Measurements from ENCODE around the gene LAPTM5.

LAPTM5 gene

DNA sequence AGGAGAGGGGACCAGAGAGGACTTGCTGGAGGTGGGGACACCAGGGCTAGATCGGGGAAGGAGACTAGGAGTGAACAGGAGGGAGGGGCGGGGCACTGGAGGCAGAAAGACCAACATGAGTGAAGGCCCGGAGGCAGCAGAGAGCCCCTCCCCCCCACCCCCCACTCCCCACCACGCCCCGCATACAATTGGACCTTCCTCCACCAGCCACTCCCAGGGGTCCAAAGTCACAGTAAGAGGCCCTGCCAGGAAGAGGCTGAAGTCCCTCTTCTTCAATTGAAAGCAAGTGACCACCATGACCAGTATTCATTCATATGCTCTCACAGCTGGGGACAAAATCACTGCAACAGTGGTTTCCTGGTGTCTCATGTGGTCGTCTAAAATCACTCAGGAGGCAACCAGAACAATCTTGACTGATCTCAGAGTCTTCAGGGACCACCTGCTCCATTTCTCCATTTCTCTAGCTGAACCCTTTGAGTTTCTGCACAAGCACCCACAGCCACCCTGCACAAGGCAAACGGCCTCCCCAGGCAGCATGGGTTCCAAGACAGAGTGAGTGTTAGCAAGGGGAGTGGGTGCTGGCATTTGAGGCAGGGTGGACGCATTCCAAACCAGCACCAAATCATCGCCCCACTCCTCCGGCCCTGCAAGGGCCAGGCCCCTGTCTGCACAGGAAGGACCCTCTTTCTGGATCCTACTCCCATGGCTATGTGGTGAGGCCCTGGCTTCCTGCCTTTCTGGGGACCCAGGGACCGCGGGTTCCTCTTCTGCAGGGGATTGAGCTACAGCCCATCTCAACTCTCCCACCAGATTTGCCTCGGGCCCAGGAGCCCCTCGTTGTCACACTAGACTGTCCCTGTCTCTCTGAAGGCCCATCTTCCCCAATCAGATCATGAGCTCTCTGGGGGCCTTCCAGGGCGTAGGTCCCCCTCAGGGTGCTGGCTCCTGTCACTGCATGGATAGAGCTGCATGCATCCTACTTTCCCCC is 17.0 kb downstream of the LAPTM5 start:
- Histone ChIP-seq H3K9me3 (ENCODE audit: control insufficient read depth, insufficient read depth, low read length) (no peaks in the 10 kb centered on the region), H3K4me3 (ENCODE audit: low read length) (no peak overlapping the region), H3K36me3 (ENCODE audit: control insufficient read depth, insufficient read depth, low read length) (no peaks in the 10 kb centered on the region), H3K27ac (ENCODE audit: low read length) (no peak overlapping the region), H3K4me1 (ENCODE audit: control insufficient read depth, insufficient read depth, low read length) (no peaks in the 10 kb centered on the region), H3K27me3 (ENCODE audit: control insufficient read depth, insufficient read depth, low read length) (no peaks in the 10 kb centered on the region)
- WGBS (ENCODE audit: insufficient coverage, insufficient read length) = no CpG with 5 or more reads among the region's 15 CpGs
- no peak for DNase-seq (ENCODE audit: low read depth, low spot score)

DNA sequence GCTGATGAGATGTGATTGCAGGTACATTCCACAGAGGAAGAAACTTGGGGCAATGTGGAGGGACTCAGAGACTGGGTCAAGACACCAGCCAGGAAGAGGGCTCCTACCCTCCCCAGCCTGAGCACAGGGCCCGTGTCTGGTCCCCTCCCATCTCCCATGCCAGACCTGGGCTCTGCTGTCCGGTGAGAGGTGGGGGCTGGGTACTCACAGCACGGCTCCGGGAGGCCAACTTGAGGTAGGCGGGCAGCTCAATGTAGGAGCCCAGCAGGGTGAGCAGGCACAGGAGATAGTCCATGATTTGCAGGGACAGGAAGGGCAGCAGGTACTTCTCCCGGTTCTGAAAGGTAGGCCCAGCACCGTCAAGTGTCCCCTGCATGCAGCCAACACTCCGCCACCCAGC is 18.0 kb downstream of the LAPTM5 start:
- Histone ChIP-seq H3K9me3 (ENCODE audit: control insufficient read depth, insufficient read depth, low read length) (no peaks in the 10 kb centered on the region), H3K27me3 (ENCODE audit: control insufficient read depth, insufficient read depth, low read length) (no peaks in the 10 kb centered on the region), H3K27ac (ENCODE audit: low read length) (no peak overlapping the region), H3K4me1 (ENCODE audit: control insufficient read depth, insufficient read depth, low read length) (no peaks in the 10 kb centered on the region), H3K36me3 (ENCODE audit: control insufficient read depth, insufficient read depth, low read length) (no peaks in the 10 kb centered on the region), H3K4me3 (ENCODE audit: low read length) (no peak overlapping the region)
- WGBS (ENCODE audit: insufficient coverage, insufficient read length) = no CpG with 5 or more reads among the region's 8 CpGs
- no peak for DNase-seq (ENCODE audit: low read depth, low spot score)

DNA sequence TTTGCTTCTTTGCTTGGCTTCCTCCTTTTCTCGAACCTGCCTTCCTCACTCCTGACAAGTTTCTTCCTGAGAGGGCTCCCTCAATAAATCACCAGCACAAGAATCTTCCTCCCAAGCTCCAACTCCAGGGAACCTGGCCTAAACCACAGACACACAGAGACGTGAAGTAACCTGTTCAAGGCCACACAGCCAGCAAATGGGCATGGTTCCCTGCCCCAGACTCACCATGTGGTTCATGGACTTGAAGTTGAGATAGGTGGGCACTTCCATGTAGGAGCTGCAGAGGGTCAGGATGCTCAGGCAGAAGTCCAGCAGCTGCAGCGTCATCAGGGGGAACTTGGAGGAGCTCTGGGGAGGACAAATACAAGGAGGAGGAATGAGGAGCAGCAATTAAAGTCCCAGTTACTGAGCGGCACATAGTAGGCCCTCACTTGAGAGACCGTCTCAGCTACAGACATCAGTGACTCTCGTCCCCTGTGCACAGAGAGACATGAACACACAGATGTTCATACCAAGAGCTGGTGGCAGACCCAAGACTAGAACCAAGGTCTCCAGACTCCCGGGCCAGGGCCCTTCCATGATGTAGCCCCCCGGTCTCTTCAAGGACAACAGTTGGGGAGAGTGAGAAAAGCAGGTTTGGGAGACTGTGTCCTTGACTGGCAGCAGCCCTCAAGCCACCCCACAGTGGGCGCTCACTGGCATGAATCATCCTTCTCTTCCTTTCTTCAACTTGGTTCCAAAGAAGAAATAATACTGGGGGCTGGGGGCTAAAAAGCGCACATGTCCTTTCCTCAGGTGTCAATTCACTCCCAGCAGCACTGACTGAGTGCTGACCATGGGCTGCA is 18.6 kb downstream of the LAPTM5 start:
- Histone ChIP-seq H3K4me3 (ENCODE audit: low read length) (no peak overlapping the region), H3K9me3 (ENCODE audit: control insufficient read depth, insufficient read depth, low read length) (no peaks in the 10 kb centered on the region), H3K4me1 (ENCODE audit: control insufficient read depth, insufficient read depth, low read length) (no peaks in the 10 kb centered on the region), H3K36me3 (ENCODE audit: control insufficient read depth, insufficient read depth, low read length) (no peaks in the 10 kb centered on the region), H3K27ac (ENCODE audit: low read length) (no peak overlapping the region), H3K27me3 (ENCODE audit: control insufficient read depth, insufficient read depth, low read length) (no peaks in the 10 kb centered on the region)
- no CpG with 5 or more reads among the region's 10 CpGs for WGBS (ENCODE audit: insufficient coverage, insufficient read length)
- no peak for DNase-seq (ENCODE audit: low read depth, low spot score)

DNA sequence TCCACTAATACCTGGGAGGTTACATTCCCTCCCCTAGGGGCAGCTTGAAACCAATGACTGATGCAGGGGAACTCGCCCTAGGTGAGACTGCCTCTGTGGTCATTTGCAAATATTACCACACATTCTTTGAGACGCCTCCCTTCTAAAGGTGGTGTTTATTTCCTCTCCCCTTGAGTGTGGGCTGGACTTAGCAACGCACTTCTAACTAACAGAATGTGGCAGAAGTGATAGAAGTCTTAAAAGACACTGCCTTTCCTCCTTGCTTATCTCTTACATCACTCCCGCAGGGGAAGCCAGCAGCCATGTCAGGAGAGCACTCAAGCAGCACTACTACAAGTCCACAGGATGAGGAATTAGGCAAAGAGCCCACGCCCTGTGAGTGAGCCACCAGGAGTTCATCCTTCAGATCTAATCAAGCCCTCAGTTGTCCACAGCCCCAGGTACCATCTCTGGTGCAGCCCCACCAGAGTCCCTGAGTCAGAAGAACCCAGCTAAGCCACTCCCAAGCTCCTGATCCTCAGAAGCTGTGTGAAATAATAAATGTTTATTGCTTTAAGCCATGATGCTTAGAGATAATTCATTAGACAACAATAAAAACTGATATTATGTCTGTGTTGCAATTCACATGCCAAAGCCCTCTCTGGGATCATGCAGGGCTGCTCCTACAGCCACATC is 19.4 kb downstream of the LAPTM5 start:
- Histone ChIP-seq H3K36me3 (ENCODE audit: control insufficient read depth, insufficient read depth, low read length) (no peaks in the 10 kb centered on the region), H3K9me3 (ENCODE audit: control insufficient read depth, insufficient read depth, low read length) (no peaks in the 10 kb centered on the region), H3K27ac (ENCODE audit: low read length) (no peak overlapping the region), H3K4me1 (ENCODE audit: control insufficient read depth, insufficient read depth, low read length) (no peaks in the 10 kb centered on the region), H3K4me3 (ENCODE audit: low read length) (no peak overlapping the region), H3K27me3 (ENCODE audit: control insufficient read depth, insufficient read depth, low read length) (no peaks in the 10 kb centered on the region)
- no peak for DNase-seq (ENCODE audit: low read depth, low spot score)
- WGBS (ENCODE audit: insufficient coverage, insufficient read length) = no CpG with 5 or more reads among the region's 5 CpGs

DNA sequence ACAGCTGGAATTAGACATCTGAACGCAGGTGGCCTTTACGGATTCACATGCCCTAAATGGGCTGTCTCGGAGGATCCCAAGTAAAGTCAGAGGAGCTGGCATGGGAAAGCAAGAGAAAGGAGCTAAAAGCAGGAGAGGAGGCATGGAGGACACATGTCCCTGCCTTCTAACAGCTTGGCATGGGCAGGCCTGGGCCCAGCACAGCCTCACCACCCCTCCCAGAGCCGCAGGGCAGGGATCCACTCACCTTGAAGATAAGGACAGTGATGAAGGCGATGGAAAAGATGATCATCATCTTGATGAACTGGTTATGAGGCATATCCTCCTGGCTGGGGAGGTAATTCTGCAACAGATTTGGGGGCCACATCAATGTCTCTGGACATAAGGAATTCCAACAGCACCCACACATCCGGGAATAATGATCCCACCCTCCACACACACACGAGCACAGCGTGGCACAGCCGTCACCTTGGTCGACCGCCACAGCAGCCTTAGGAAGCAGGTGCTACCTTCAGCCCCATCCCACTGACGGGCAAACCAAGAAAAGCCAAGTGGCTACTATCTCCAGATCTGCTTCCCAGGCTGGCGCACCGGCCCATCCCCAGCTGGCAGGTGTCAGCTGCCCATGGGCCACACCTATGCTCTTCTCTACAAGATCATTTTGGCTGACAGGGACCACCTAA is 20.1 kb downstream of the LAPTM5 start:
- Histone ChIP-seq H3K4me1 (ENCODE audit: control insufficient read depth, insufficient read depth, low read length) (peaks cover under 1% of the 10 kb centered on the region; the same call in 1 of the 2 replicates), H3K4me3 (ENCODE audit: low read length) (no peak overlapping the region), H3K27me3 (ENCODE audit: control insufficient read depth, insufficient read depth, low read length) (no peaks in the 10 kb centered on the region), H3K36me3 (ENCODE audit: control insufficient read depth, insufficient read depth, low read length) (no peaks in the 10 kb centered on the region), H3K9me3 (ENCODE audit: control insufficient read depth, insufficient read depth, low read length) (no peaks in the 10 kb centered on the region), H3K27ac (ENCODE audit: low read length) (no peak overlapping the region)
- DNase-seq (ENCODE audit: low read depth, low spot score) = no peak
- no CpG with 5 or more reads among the region's 14 CpGs for WGBS (ENCODE audit: insufficient coverage, insufficient read length)

DNA sequence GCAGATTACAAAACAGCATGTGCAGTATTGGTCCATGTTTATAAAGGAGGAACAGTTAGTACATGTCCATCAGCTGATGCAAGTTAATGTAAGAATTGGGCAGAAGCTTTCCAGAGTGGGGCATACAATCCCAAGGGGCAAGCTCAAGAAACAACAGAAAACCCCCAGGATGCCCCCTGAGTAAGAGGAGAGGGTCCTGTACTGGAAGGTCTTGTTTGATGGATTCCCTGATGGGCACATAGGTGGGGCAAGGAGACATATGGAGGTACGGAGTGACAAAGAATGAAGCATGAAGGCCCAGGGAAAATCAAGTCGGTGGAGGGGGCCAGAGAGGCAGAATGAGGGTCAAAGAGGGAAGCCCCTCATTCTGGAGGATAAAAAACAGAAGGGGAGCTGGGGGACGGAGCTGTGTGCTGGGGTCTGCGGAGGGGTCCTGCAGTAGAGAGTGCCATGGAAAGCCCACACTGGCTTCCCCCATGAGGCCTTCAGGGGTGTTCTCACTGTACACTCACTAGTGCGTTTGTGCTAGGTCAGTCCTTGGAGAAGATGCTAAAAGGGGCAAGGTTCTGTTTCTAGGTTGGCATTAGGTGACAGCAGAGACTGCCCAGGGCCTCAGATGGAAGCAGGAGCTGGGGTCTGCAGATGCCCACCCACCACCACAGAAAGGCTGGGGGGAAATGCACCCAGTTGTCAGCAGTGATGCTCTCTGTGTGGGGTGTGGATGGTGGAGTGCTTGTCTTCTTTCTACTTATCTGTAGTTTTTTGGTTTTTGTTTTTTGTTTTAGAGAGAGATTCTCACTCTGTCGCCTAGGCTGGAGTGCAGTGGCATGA is 21.7 kb downstream of the LAPTM5 start:
- Histone ChIP-seq H3K27ac (ENCODE audit: low read length) (no peak overlapping the region), H3K4me3 (ENCODE audit: low read length) (no peak overlapping the region), H3K4me1 (ENCODE audit: control insufficient read depth, insufficient read depth, low read length) (peaks cover 2% of the 10 kb centered on the region; the same call in 1 of the 2 replicates), H3K27me3 (ENCODE audit: control insufficient read depth, insufficient read depth, low read length) (no peaks in the 10 kb centered on the region), H3K36me3 (ENCODE audit: control insufficient read depth, insufficient read depth, low read length) (no peaks in the 10 kb centered on the region), H3K9me3 (ENCODE audit: control insufficient read depth, insufficient read depth, low read length) (no peaks in the 10 kb centered on the region)
- DNase-seq (ENCODE audit: low read depth, low spot score) = no peak
- no CpG with 5 or more reads among the region's 6 CpGs for WGBS (ENCODE audit: insufficient coverage, insufficient read length)

DNA sequence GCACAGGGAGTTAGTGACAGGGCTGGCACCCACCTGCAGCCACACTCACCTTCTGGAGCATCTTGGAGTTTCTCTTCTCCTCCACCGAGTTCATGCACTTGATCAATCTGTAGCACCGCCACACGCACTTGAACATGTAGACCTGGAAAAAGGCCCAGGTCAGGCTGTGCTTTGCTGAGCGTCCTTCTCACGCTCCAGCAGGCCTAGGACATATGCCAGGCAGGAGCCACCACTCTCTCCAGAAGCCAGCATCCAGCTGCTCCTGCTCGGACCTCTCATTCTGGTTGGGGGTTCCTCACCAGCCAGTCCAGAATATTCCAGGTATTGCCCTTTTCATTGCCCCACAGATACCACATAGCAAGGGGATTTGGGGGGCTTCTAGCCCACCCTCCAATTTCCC is 22.4 kb downstream of the LAPTM5 start:
- H3K9me3 ChIP-seq (ENCODE audit: control insufficient read depth, insufficient read depth, low read length) = no peaks in the 10 kb centered on the region
- no peak for DNase-seq (ENCODE audit: low read depth, low spot score)
- no peak overlapping the region for H3K27ac ChIP-seq (ENCODE audit: low read length)
- no peak overlapping the region for H3K4me3 ChIP-seq (ENCODE audit: low read length)
- H3K36me3 ChIP-seq (ENCODE audit: control insufficient read depth, insufficient read depth, low read length) = no peaks in the 10 kb centered on the region
- peaks cover 2% of the 10 kb centered on the region; the same call in 1 of the 2 replicates for H3K4me1 ChIP-seq (ENCODE audit: control insufficient read depth, insufficient read depth, low read length)
- no CpG with 5 or more reads among the region's 6 CpGs for WGBS (ENCODE audit: insufficient coverage, insufficient read length)
- H3K27me3 ChIP-seq (ENCODE audit: control insufficient read depth, insufficient read depth, low read length) = no peaks in the 10 kb centered on the region

DNA sequence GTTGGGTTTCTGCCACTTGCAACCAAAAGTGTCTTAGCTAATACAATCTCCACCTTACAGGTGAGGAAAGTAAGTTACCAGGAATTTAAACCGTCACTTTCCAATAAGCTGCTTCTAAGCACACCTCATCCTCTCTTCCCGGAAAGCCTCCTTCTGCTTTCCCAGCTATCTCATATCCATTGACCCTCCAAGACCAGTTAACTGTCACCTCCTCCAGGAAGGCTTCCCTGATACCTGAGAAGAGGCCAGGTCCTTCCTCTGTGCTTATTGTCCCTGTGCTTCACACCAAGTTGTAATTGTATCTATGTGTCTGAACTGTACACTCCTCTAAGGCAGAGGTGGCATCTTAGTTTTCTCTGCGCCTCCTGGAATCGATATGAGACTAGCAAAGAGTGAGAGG is 23.0 kb downstream of the LAPTM5 start:
- Histone ChIP-seq H3K27ac (ENCODE audit: low read length) (no peak overlapping the region), H3K27me3 (ENCODE audit: control insufficient read depth, insufficient read depth, low read length) (no peaks in the 10 kb centered on the region), H3K4me1 (ENCODE audit: control insufficient read depth, insufficient read depth, low read length) (peaks cover 2% of the 10 kb centered on the region; the same call in 1 of the 2 replicates), H3K9me3 (ENCODE audit: control insufficient read depth, insufficient read depth, low read length) (no peaks in the 10 kb centered on the region), H3K4me3 (ENCODE audit: low read length) (no peak overlapping the region), H3K36me3 (ENCODE audit: control insufficient read depth, insufficient read depth, low read length) (no peaks in the 10 kb centered on the region)
- WGBS (ENCODE audit: insufficient coverage, insufficient read length) = no CpG with 5 or more reads among the region's 4 CpGs
- DNase-seq (ENCODE audit: low read depth, low spot score) = no peak

DNA sequence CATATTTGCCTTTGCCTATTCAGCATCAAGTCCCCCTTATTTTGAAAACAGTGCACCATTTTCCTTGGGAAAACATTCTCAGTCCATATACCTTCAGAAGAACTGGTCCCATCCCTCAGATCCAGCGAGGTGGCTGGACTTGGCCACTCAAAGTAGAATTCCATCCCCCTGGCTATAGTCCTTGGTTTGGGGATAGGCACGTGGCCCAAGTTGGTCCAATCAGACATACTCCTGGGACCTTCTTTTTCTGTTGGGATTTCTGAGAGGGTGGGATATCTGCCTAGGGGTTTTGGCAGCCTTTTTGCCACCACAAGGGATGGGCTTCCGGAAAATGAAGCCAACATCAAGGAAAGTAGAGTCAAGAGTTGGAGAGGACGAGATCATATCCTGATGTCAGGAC is 23.5 kb downstream of the LAPTM5 start:
- Histone ChIP-seq H3K27ac (ENCODE audit: low read length) (no peak overlapping the region), H3K27me3 (ENCODE audit: control insufficient read depth, insufficient read depth, low read length) (no peaks in the 10 kb centered on the region), H3K4me3 (ENCODE audit: low read length) (no peak overlapping the region), H3K9me3 (ENCODE audit: control insufficient read depth, insufficient read depth, low read length) (no peaks in the 10 kb centered on the region), H3K36me3 (ENCODE audit: control insufficient read depth, insufficient read depth, low read length) (no peaks in the 10 kb centered on the region), H3K4me1 (ENCODE audit: control insufficient read depth, insufficient read depth, low read length) (peaks cover 2% of the 10 kb centered on the region; the same call in 1 of the 2 replicates)
- no peak for DNase-seq (ENCODE audit: low read depth, low spot score)
- no CpG with 5 or more reads among the region's 4 CpGs for WGBS (ENCODE audit: insufficient coverage, insufficient read length)
